A673 (cell line): Measurements from ENCODE around the gene CYYR1.

Source experiments
- EZH2 ChIP-seq: fragments of 200-600 bp; sonication (generic); IDR thresholded peaks from 2 replicates; pipeline ENCODE4 v1.6.1; 2017; ENCODE audit warnings: borderline replicate concordance, low read depth, mild to moderate bottlenecking, mixed read lengths, antibody characterized with exemption, low read length; ENCODE audit not compliant: poor library complexity, severe bottlenecking
- TF ChIP-seq, protein P1 (sequence below): fragments of 300-800, 200-600 bp; sonication (generic); conservative IDR thresholded peaks from 2 replicates; pipeline ENCODE4 v1.5.1; 2017; ENCODE audit warnings: low read depth, mild to moderate bottlenecking, antibody characterized with exemption, low read length, moderate library complexity, mixed read lengths

DNA sequence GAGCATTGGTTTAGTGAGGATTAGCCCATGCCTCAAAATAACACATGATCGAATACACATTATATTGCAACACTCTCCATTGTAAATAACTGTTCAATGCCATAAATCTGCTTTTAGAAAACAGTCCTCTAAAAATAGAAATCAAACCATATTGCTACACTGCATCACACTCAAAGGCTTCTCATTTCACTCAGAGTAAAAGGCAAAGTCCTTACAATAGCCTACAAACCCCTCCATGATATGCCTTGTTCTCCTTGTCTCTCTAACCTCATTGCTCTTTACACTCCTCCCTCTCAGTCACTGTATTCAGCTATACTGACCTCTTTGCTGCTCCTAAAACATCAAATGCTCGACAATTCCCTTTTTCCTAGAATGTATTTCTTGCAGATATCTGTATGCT, 64.2 kb downstream of the CYYR1 start:
- TF ChIP-seq, protein P1, sequence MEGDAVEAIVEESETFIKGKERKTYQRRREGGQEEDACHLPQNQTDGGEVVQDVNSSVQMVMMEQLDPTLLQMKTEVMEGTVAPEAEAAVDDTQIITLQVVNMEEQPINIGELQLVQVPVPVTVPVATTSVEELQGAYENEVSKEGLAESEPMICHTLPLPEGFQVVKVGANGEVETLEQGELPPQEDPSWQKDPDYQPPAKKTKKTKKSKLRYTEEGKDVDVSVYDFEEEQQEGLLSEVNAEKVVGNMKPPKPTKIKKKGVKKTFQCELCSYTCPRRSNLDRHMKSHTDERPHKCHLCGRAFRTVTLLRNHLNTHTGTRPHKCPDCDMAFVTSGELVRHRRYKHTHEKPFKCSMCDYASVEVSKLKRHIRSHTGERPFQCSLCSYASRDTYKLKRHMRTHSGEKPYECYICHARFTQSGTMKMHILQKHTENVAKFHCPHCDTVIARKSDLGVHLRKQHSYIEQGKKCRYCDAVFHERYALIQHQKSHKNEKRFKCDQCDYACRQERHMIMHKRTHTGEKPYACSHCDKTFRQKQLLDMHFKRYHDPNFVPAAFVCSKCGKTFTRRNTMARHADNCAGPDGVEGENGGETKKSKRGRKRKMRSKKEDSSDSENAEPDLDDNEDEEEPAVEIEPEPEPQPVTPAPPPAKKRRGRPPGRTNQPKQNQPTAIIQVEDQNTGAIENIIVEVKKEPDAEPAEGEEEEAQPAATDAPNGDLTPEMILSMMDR = no peak
- TF ChIP-seq EZH2 = no peak
